Cortex of kidney (tissue), 1 donor: ENCODE measurements around the gene NLRP9.

ENCODE experiments used
- DNase-seq: peaks from one replicate; lab custom pipeline; 2025; lab: John Stamatoyannopoulos, UW

Gene NLRP9

GRCh38 chr19:55673465-55673864, 64.7 kb downstream of the NLRP9 start:
- no peak for DNase-seq

- no peak for DNase-seq
These were observed 65.8 kb downstream of the NLRP9 start for GRCh38 chr19:55672418-55672817.

GRCh38 chr19:55671054-55671378, 67.2 kb downstream of the NLRP9 start:
- no peak for DNase-seq

GRCh38 chr19:55670280-55671053, 67.7 kb downstream of the NLRP9 start:
- DNase-seq, result no peak

GRCh38 chr19:55669418-55670279, 68.6 kb downstream of the NLRP9 start:
- no peak for DNase-seq

GRCh38 chr19:55668603-55669348, 69.4 kb downstream of the NLRP9 start:
- DNase-seq, result no peak

GRCh38 chr19:55667958-55668357, 70.2 kb downstream of the NLRP9 start:
- no peak for DNase-seq

- no peak for DNase-seq
These were observed 70.7 kb downstream of the NLRP9 start for GRCh38 chr19:55667511-55667910.

GRCh38 chr19:55667006-55667381, 71.2 kb downstream of the NLRP9 start:
- DNase-seq, result no peak

- no peak for DNase-seq
These were observed 71.7 kb downstream of the NLRP9 start for GRCh38 chr19:55666343-55667005.

- no peak for DNase-seq
These were observed 74.2 kb downstream of the NLRP9 start for GRCh38 chr19:55663846-55664536.

- no peak for DNase-seq
These were observed 76.4 kb downstream of the NLRP9 start for GRCh38 chr19:55661826-55662225.

GRCh38 chr19:55660991-55661390, 77.2 kb downstream of the NLRP9 start:
- DNase-seq, result no peak

GRCh38 chr19:55660404-55660803, 77.8 kb downstream of the NLRP9 start:
- no peak for DNase-seq

GRCh38 chr19:55659822-55660221, 78.4 kb downstream of the NLRP9 start:
- no peak for DNase-seq

GRCh38 chr19:55658846-55659459, 79.2 kb downstream of the NLRP9 start:
- no peak for DNase-seq
